Sigmoid colon (tissue), 7 donors: ENCODE results near the gene STARD9. TPM values are rescaled to one million over a fixed set of nuclear protein-coding genes. Genes with fewer than 3 reads are reported as not detected.

Experiments
- DNase-seq: peaks from one replicate; pipeline ENCODE4 v3.0.0-alpha.2; 2019
- H3K27ac ChIP-seq, 4 donors: fragments of 200-600 bp; sonication (generic); one replicate each; pipeline ENCODE4 v1.5.1; 2016 to 2019; ENCODE audit warnings: mild to moderate bottlenecking in 1 of 4
- H3K27me3 ChIP-seq, 3 donors: fragments of 200-600 bp; sonication (generic); one replicate each; pipeline ENCODE4 v1.5.1; 2019; ENCODE audit warnings: mild to moderate bottlenecking in 1 of 3
- H3K36me3 ChIP-seq, 4 donors: fragments of 200-600 bp; sonication (generic); one replicate each; pipeline ENCODE4 v1.5.1; 2016 to 2019
- H3K4me1 ChIP-seq, 4 donors: fragments of 200-600 bp; sonication (generic); one replicate each; pipeline ENCODE4 v1.5.1; 2017 to 2019
- H3K4me3 ChIP-seq, 4 donors: fragments of 200-600 bp; sonication (generic); one replicate each; pipeline ENCODE4 v1.5.1; 2017 to 2019; ENCODE audit warnings: mild to moderate bottlenecking in 2 of 4, moderate library complexity in 1 of 4
- H3K9me3 ChIP-seq, 4 donors: fragments of 200-600 bp in 3 of 4; sonication (generic) in 3 of 4; one replicate each; pipeline versions ENCODE4 v1.5.1 to v1.6.1; 2013 to 2019
- CTCF ChIP-seq, 4 experiments: fragments of 450-650 bp in 3 of 4; fragments of 200-600 bp in 1 of 4; IDR thresholded peaks; one replicate each; pipeline ENCODE4 v1.5.1; 2016 to 2019; ENCODE audit warnings: antibody characterized with exemption in 4 of 4, mild to moderate bottlenecking in 3 of 4, moderate library complexity in 2 of 4
- EP300 ChIP-seq, 4 donors: sonication (generic); formaldehyde crosslinking; IDR thresholded peaks; one replicate each; pipeline ENCODE4 v1.6.1; 2017; ENCODE audit warnings: antibody characterized with exemption in 4 of 4
- POLR2A ChIP-seq, 2 donors: fragments of 450-650 bp; IDR thresholded peaks; one replicate each; pipeline ENCODE4 v1.6.1; 2016; ENCODE audit warnings: antibody characterized with exemption in 2 of 2, mild to moderate bottlenecking in 2 of 2, moderate library complexity in 2 of 2
- POLR2AphosphoS5 ChIP-seq, 4 donors: sonication (generic); formaldehyde crosslinking; IDR thresholded peaks; one replicate each; pipeline ENCODE4 v1.6.1; 2017; ENCODE audit warnings: antibody characterized with exemption in 4 of 4
- WGBS, 2 donors: extraction: QIAGEN DNeasy Blood & Tissue Kit; methylation state at CpG; one replicate each; pipeline ENCODE4 v1.1.7; 2013; 5-methylcytosine and 5-hydroxymethylcytosine counted together
- intact Hi-C: fragments of 100-400 bp; cut with DNase I; formaldehyde crosslinking; loops from one replicate; pipeline ENCODE4 v1.15.1; 2023
- polyA plus RNA-seq, 3 donors: library from polyadenylated mRNA; stranded (reverse); fragments of 200-250 nt; gene quantifications; one replicate each; pipeline ENCODE4 v1.2.3, GENCODE V29; 2013
- total RNA-seq, 4 donors: library from RNA; depleted of rRNA; stranded (reverse); fragments of >200 nt; gene quantifications; one replicate each; pipeline ENCODE4 v1.1.0, GENCODE V29; 2016
- donor health status: healthy with polysubstance abuse.
- donor health status: Bipolar disorder and iron deficiency.
- donor health status: healthy.

STARD9 gene
- total and polyA plus RNA-seq, 7 donors, result 0.60 to 125 (median 36.4) TPM

GRCh38 chr15:42577514-42578031 is 2.2 kb downstream of the STARD9 start:
- TF ChIP-seq POLR2A (IDR thresholded peaks at IDR 0.05) (no peak), POLR2AphosphoS5 (IDR thresholded peaks at IDR 0.05) (no peak), EP300 (IDR thresholded peaks at IDR 0.05) (no peak), CTCF (IDR thresholded peaks at IDR 0.05) (no peak)
- no peaks in the 10 kb centered on the region for H3K36me3 ChIP-seq
- no peak for DNase-seq
- 32 to 61% methylated on average over 1 of the region's 1 CpG for WGBS, 2 donors
- no peaks in the 10 kb centered on the region for H3K27me3 ChIP-seq
- peak overlapping the region; percentile 95 to 98 (median 97) for H3K27ac ChIP-seq
- no peak overlapping the region for H3K4me3 ChIP-seq
- peaks cover 0 to 61% (median 56%) of the 10 kb centered on the region in 4 donors for H3K4me1 ChIP-seq
- H3K9me3 ChIP-seq, result no peaks in the 10 kb centered on the region
- intact Hi-C loops, result loop anchor here (5.0 kb wide), 1 partner anchor 75 kb away; no protein-coding TSS in a partner anchor

- no peaks in the 10 kb centered on the region for H3K9me3 ChIP-seq
- TF ChIP-seq CTCF (IDR thresholded peaks at IDR 0.05) (no peak), POLR2A (IDR thresholded peaks at IDR 0.05) (no peak), POLR2AphosphoS5 (IDR thresholded peaks at IDR 0.05) (no peak), EP300 (IDR thresholded peaks at IDR 0.05) (no peak)
- H3K27ac ChIP-seq, result no peak overlapping the region
- no peak for DNase-seq
- H3K4me1 ChIP-seq, result peaks cover 0 to 75% (median 65%) of the 10 kb centered on the region in 4 donors
- WGBS, 2 donors, result 77 to 87% methylated on average over 2 of the region's 2 CpGs
- no peak overlapping the region for H3K4me3 ChIP-seq
- H3K36me3 ChIP-seq, result no peaks in the 10 kb centered on the region
- intact Hi-C loops, result loop anchor here (5.0 kb wide), 1 partner anchor 73 kb away; no protein-coding TSS in a partner anchor
- no peaks in the 10 kb centered on the region for H3K27me3 ChIP-seq
Observed at GRCh38 chr15:42578984-42579537, 3.7 kb downstream of the STARD9 start.

GRCh38 chr15:42581272-42581730 is 5.9 kb downstream of the STARD9 start:
- Histone ChIP-seq H3K27me3 (no peaks in the 10 kb centered on the region), H3K9me3 (no peaks in the 10 kb centered on the region), H3K4me1 (peaks cover 0 to 83% (median 70%) of the 10 kb centered on the region in 4 donors), H3K27ac (peak overlapping the region; percentile 82 to 84 (median 82)), H3K4me3 (peak overlapping the region; percentile 27 to 48 (median 46)), H3K36me3 (peaks cover 0 to 6% (median 0%) of the 10 kb centered on the region in 4 donors)
- TF ChIP-seq POLR2AphosphoS5 (IDR thresholded peaks at IDR 0.05) (peak; percentile 61 to 80 (median 74)), CTCF (IDR thresholded peaks at IDR 0.05) (no peak), POLR2A (IDR thresholded peaks at IDR 0.05) (no peak)
- DNase-seq, result peak; percentile 95
- intact Hi-C loops, result loop anchor here (5.0 kb wide), 1 partner anchor 34 kb away; the partner anchor contains the start of genes HAUS2 and LRRC57
- WGBS, 2 donors, result 0 to 1% methylated on average over 37 of the region's 37 CpGs

- WGBS, 2 donors, result 86 to 87% methylated on average over 8 of the region's 8 CpGs
- TF ChIP-seq POLR2A (IDR thresholded peaks at IDR 0.05), result no peak
- TF ChIP-seq POLR2AphosphoS5 (IDR thresholded peaks at IDR 0.05), result peak in 1 of 4 donors; percentile 41
- Histone ChIP-seq H3K4me3 (peak overlapping the region; percentile 22 to 49 (median 42)), H3K27me3 (no peaks in the 10 kb centered on the region), H3K4me1 (peaks cover 0 to 80% (median 62%) of the 10 kb centered on the region in 4 donors), H3K27ac (peak overlapping the region; percentile 82 to 84 (median 82)), H3K9me3 (no peaks in the 10 kb centered on the region), H3K36me3 (peaks cover 0 to 19% (median 0%) of the 10 kb centered on the region in 4 donors)
- no peak for DNase-seq
- intact Hi-C loops, result loop anchor here (5.0 kb wide), 1 partner anchor 35 kb away; the partner anchor contains the start of genes HAUS2 and LRRC57
Observed at GRCh38 chr15:42582569-42583375, 7.4 kb downstream of the STARD9 start.
